B cell (primary cell): ENCODE data around the gene PNPLA6. TPM values are rescaled to one million over a fixed set of nuclear protein-coding genes. Genes with fewer than 3 reads are reported as not detected.
"Not testable (repeated sequence)": the region's sequence is repeated elsewhere in the genome, so short reads cannot be mapped to it uniquely, and the experiment has no call there.

ENCODE experiments used
- ATAC-seq: fragments of 200-7000 bp; cut with Tn5 transposase; one replicate; pipeline ENCODE4 v1.10.0; 2021; ENCODE audit warnings: low read depth, mild to moderate bottlenecking, moderate number of reproducible peaks, moderate library complexity
- CTCF ChIA-PET: fragments of 350-600 bp; sonication (Branson Sonifier 250); formaldehyde crosslinking; loops from one replicate; lab custom pipeline; 2021; ENCODE audit warnings: antibody characterized with exemption, inconsistent platforms; lab: Charles Lee
- POLR2A ChIA-PET: fragments of 350-600 bp; sonication (Branson Sonifier 250); formaldehyde crosslinking; loops from one replicate; lab custom pipeline; 2021; ENCODE audit warnings: antibody characterized with exemption; lab: Charles Lee
- DNase-seq: peaks from one replicate; pipeline ENCODE4 v3.0.0; 2013
- H2AFZ ChIP-seq: 2 replicates; pipeline ENCODE4 v1.6.1; 2012; ENCODE audit warnings: mild to moderate bottlenecking, low read depth, low read length; ENCODE audit not compliant: insufficient read depth, poor library complexity, severe bottlenecking
- H3K27ac ChIP-seq, 2 donors: 1 replicate in 1 of 2; 2 replicates in 1 of 2; pipeline ENCODE4 v1.5.1; 2012 to 2013; ENCODE audit warnings: low read length in 2 of 2, mild to moderate bottlenecking in 2 of 2, moderate library complexity in 1 of 2
- H3K27me3 ChIP-seq, 4 experiments: fragments of 200-600 bp in 1 of 4; sonication (generic) in 1 of 4; replicated peaks in 1 of 4; 1 replicate in 2 of 4; 2 replicates in 2 of 4; pipeline versions ENCODE4 v1.6.1 to v1.7.0; 2013 to 2016; ENCODE audit warnings: low read length in 3 of 4, mild to moderate bottlenecking in 2 of 4, mixed read lengths in 1 of 4, moderate library complexity in 1 of 4; ENCODE audit not compliant: insufficient read depth in 4 of 4, control insufficient read depth in 3 of 4; ENCODE audit errors: control extremely low read depth in 1 of 4
- H3K36me3 ChIP-seq, 2 experiments: replicated peaks in 1 of 2; 1 replicate in 1 of 2; 2 replicates in 1 of 2; pipeline versions ENCODE4 v1.6.1 to v1.7.1; 2013; ENCODE audit warnings: low read length in 1 of 2; ENCODE audit not compliant: insufficient read depth in 2 of 2, control insufficient read depth in 1 of 2; ENCODE audit errors: control extremely low read depth in 1 of 2, extremely low read depth in 1 of 2
- H3K4me1 ChIP-seq, 2 donors: fragments of 200-600 bp in 1 of 2; sonication (generic) in 1 of 2; 1 replicate in 1 of 2; 2 replicates in 1 of 2; pipeline versions ENCODE4 v1.5.1 to v1.6.1; 2013 to 2017; ENCODE audit warnings: low read length in 2 of 2; ENCODE audit not compliant: control insufficient read depth in 2 of 2, insufficient read depth in 2 of 2
- H3K4me2 ChIP-seq: replicated peaks from 2 replicates; pipeline ENCODE3; 2012; ENCODE audit warnings: mild to moderate bottlenecking, low read depth, low read length; ENCODE audit not compliant: poor library complexity, severe bottlenecking
- H3K4me3 ChIP-seq, 5 experiments: fragments of 200-600 bp in 1 of 5; sonication (generic) in 1 of 5; 1 replicate in 3 of 5; 2 replicates in 2 of 5; pipeline versions ENCODE4 v1.5.1 to v1.7.0; 2011 to 2016; ENCODE audit warnings: low read length in 4 of 5, mild to moderate bottlenecking in 4 of 5, low read depth in 2 of 5, control low read depth in 1 of 5, moderate library complexity in 1 of 5; ENCODE audit not compliant: insufficient read depth in 1 of 5; ENCODE audit errors: control extremely low read depth in 1 of 5, extremely low read depth in 1 of 5
- H3K79me2 ChIP-seq: fragments of 200-600 bp; sonication (generic); one replicate; pipeline ENCODE4 v1.6.0; 2016; ENCODE audit warnings: low read length; ENCODE audit not compliant: control insufficient read depth, insufficient read depth
- H3K9ac ChIP-seq: fragments of 200-600 bp; sonication (generic); 2 replicates; pipeline ENCODE4 v1.6.1; 2017; ENCODE audit warnings: mild to moderate bottlenecking, low read length, moderate library complexity
- H3K9me3 ChIP-seq, 3 donors: one replicate each; pipeline versions ENCODE4 v1.6.1 to v1.7.1; 2013; ENCODE audit warnings: low read length in 2 of 3; ENCODE audit not compliant: control insufficient read depth in 2 of 3, insufficient read depth in 1 of 3; ENCODE audit errors: control extremely low read depth in 1 of 3
- H4K20me1 ChIP-seq: 2 replicates; pipeline ENCODE4 v1.6.0; 2012; ENCODE audit warnings: mild to moderate bottlenecking, low read length; ENCODE audit not compliant: insufficient read depth, control insufficient read depth, poor library complexity, severe bottlenecking
- H3K27ac Mint-ChIP-seq: one replicate; pipeline ENCODE4 v1.8.0; 2021; ENCODE audit warnings: mixed read lengths
- H3K27me3 Mint-ChIP-seq: one replicate; pipeline ENCODE4 v1.8.0; 2021; ENCODE audit warnings: mixed read lengths
- H3K4me1 Mint-ChIP-seq: one replicate; pipeline ENCODE4 v1.8.0; 2021; ENCODE audit warnings: mixed read lengths
- H3K4me3 Mint-ChIP-seq: one replicate; pipeline ENCODE4 v1.8.0; 2021; ENCODE audit warnings: mixed read lengths
- H3K9me3 Mint-ChIP-seq: one replicate; pipeline ENCODE4 v1.8.0; 2022; ENCODE audit warnings: mixed read lengths; ENCODE audit not compliant: insufficient read depth
- CTCF ChIP-seq: fragments of 200-600 bp; IDR thresholded peaks from one replicate; pipeline ENCODE4 v1.8.0; 2022; ENCODE audit warnings: antibody characterized with exemption, mild to moderate bottlenecking
- EZH2 ChIP-seq: IDR thresholded peaks from 2 replicates; pipeline ENCODE4 v1.6.1; 2012; ENCODE audit warnings: borderline replicate concordance, low read depth, mild to moderate bottlenecking, moderate library complexity, low read length; ENCODE audit not compliant: insufficient read depth, poor library complexity, severe bottlenecking
- WGBS: methylation state at CpG from one replicate; pipeline ENCODE4 v1.1.5; 2013; ENCODE audit warnings: missing lambda C conversion rate; ENCODE audit not compliant: insufficient coverage; 5-methylcytosine and 5-hydroxymethylcytosine counted together
- intact Hi-C: fragments of 100-400 bp; cut with micrococcal nuclease; formaldehyde crosslinking; loops from one replicate; pipeline ENCODE4 v1.10.0; 2022
- polyA plus RNA-seq: library from polyadenylated mRNA; depleted of rRNA; stranded (reverse); fragments of >200 nt; gene quantifications from 2 replicates; pipeline ENCODE4 v1.2.3, GENCODE V29; 2012
- total RNA-seq, 2 donors: library from RNA; stranded (reverse); fragments of 120-200 nt in 1 of 2; gene quantifications; 1 replicate in 1 of 2; 2 replicates in 1 of 2; pipeline versions ENCODE4 v1.2.3 to v1.2.4, GENCODE V29; 2013 to 2022

Gene PNPLA6
- total and polyA plus RNA-seq, 2 donors (not counting 1 experiment from before 2014, with no cell fraction given), result 102 to 149 TPM

- TF ChIP-seq EZH2 (no peak), CTCF (no peak)
- H3K4me1 ChIP-seq, result no peaks in the 10 kb centered on the region
- ChIA-PET POLR2A (no interaction called here), CTCF (interaction anchor here (0.5 kb wide), 1 partner anchor 17 kb away, joined by 3 read pairs; no protein-coding TSS in a partner anchor)
- H2AFZ ChIP-seq, result no peak overlapping the region
- H3K4me2 ChIP-seq, result no peak overlapping the region
- H3K9me3 ChIP-seq, result no peaks in the 10 kb centered on the region
- H3K36me3 ChIP-seq, result no peaks in the 10 kb centered on the region
- Mint-ChIP-seq H3K4me3 (no peak overlapping the region), H3K4me1 (peaks cover 2% of the 10 kb centered on the region), H3K27ac (no peak overlapping the region), H3K9me3 (no peaks in the 10 kb centered on the region), H3K27me3 (peaks cover 6% of the 10 kb centered on the region)
- H4K20me1 ChIP-seq, result no peaks in the 10 kb centered on the region
- WGBS, result no CpG with 5 or more reads among the region's 5 CpGs
- no peak overlapping the region for H3K4me3 ChIP-seq
- no peak overlapping the region for H3K9ac ChIP-seq
- intact Hi-C loops, result no loop called here
- ATAC-seq, result no peak
- DNase-seq, result no peak
- H3K79me2 ChIP-seq, result no peaks in the 10 kb centered on the region
- H3K27ac ChIP-seq, result no peak overlapping the region
- H3K27me3 ChIP-seq, result no peaks in the 10 kb centered on the region
These were observed 35.2 kb downstream of the PNPLA6 start for GRCh38 chr19:7570761-7571160.

GRCh38 chr19:7575434-7576040 is 40.0 kb downstream of the PNPLA6 start:
- H3K27me3 Mint-ChIP-seq, result peaks cover 10% of the 10 kb centered on the region
- ATAC-seq (no peak), DNase-seq (no peak)
- POLR2A ChIA-PET, result no interaction called here
- no CpG with 5 or more reads among the region's 9 CpGs for WGBS
- H3K4me3 Mint-ChIP-seq, result no peak overlapping the region
- no peaks in the 10 kb centered on the region for H3K27me3 ChIP-seq
- no peak overlapping the region for H3K27ac ChIP-seq
- H4K20me1 ChIP-seq, result no peaks in the 10 kb centered on the region
- no peaks in the 10 kb centered on the region for H3K4me1 ChIP-seq
- no peak overlapping the region for H2AFZ ChIP-seq
- no peaks in the 10 kb centered on the region for H3K4me1 Mint-ChIP-seq
- CTCF ChIA-PET, result no interaction called here
- no peaks in the 10 kb centered on the region for H3K36me3 ChIP-seq
- no peaks in the 10 kb centered on the region for H3K9me3 Mint-ChIP-seq
- no peak overlapping the region for H3K4me3 ChIP-seq
- TF ChIP-seq CTCF (no peak), EZH2 (no peak)
- H3K9ac ChIP-seq, result no peak overlapping the region
- H3K27ac Mint-ChIP-seq, result no peak overlapping the region
- no peaks in the 10 kb centered on the region for H3K79me2 ChIP-seq
- intact Hi-C loops, result no loop called here
- no peaks in the 10 kb centered on the region for H3K9me3 ChIP-seq
- no peak overlapping the region for H3K4me2 ChIP-seq

GRCh38 chr19:7577422-7577821 is 41.9 kb downstream of the PNPLA6 start:
- H3K27ac Mint-ChIP-seq, H4K20me1 ChIP-seq, H3K9me3 Mint-ChIP-seq, H3K9ac ChIP-seq, H3K4me2 ChIP-seq, H3K4me1 Mint-ChIP-seq, H3K27me3 ChIP-seq, H2AFZ ChIP-seq, H3K4me3 ChIP-seq, POLR2A ChIA-PET, ATAC-seq, intact Hi-C loops, H3K79me2 ChIP-seq, H3K4me1 ChIP-seq, DNase-seq, H3K36me3 ChIP-seq, H3K9me3 ChIP-seq, H3K27ac ChIP-seq, H3K4me3 Mint-ChIP-seq: not testable (repeated sequence)
- H3K27me3 Mint-ChIP-seq, result peaks cover 10% of the 10 kb centered on the region
- 88% methylated on average over 1 of the region's 1 CpG for WGBS
- CTCF ChIA-PET, result interaction anchor here (1.3 kb wide), 1 partner anchor 9 kb away, joined by 4 read pairs; no protein-coding TSS in a partner anchor
